ENCODE results near the gene EDEM1.

EDEM1 gene

DNA sequence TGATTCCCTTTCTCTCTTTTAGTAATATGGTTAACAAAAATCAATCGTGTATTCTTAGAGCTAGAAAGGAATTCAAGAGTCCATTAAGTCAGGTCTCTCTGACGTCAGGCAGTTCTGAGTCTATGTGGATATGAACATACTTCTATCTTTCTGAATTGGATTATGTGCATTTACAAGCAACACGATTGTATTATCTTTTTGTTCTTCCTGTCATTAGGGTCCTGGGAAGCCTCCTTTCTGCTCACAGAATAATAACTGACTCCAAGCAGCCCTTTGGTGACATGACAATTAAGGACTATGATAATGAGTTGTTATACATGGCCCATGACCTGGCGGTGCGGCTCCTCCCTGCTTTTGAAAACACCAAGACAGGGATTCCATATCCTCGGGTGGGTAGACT, 14.0 kb downstream of the EDEM1 start:
- DNase-seq = no peak

DNA sequence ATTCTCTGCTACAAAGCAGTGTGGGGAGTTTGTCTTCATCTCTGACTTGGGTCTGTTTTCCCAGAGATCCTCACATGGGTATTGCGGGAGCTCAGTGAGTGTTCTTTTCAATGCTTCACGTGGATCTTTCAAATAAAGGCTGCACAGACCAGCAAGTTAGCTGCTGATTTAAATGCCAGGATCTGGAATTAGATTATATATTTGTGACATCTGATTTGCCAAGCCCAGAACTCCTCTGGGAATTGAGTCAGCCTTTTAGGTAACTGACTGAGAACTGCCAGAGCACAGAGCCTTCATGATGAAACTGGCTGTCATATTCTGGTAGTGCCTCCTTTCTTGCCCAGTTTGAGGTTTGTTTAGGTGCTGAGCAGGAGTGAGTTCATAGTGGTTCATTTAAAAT, 14.7 kb downstream of the EDEM1 start:
- no peak for DNase-seq

DNA sequence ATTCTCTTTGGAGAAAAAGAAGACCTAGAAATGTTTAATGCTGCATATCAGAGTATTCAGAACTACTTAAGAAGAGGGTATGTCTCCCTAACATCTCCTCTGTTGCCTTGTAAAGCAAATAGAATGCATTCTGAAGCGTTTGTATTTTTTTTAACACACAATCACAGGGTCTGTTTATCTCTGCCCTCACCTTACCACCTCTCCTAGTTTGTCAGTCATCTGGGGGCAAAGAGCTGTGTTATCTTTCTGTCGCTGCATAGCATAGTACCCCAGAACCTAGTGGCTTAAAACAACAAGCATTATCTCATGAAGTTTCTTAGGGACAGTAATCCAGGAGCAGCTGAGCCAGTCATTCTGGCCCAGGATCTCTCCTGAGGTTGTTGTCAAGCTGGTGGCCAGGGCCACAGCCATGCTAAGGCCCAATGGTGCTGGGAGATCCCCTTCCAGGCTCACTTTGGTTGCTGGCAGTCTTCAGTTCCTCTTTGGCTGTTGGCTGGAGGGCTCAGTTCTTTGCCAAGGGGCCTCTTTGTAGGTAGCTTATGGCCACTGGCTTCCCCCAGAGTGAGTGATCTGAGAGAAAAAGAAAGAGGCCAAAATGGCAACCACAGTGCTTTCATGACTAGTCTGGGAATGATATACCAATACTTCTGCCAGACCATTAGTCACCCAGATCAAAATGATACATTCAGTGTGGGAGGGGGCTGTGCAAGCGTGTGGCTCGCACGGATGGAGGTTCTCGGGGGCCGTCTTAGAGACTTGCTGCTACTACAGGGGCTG, 17.8 kb downstream of the EDEM1 start:
- DNase-seq = no peak

DNA sequence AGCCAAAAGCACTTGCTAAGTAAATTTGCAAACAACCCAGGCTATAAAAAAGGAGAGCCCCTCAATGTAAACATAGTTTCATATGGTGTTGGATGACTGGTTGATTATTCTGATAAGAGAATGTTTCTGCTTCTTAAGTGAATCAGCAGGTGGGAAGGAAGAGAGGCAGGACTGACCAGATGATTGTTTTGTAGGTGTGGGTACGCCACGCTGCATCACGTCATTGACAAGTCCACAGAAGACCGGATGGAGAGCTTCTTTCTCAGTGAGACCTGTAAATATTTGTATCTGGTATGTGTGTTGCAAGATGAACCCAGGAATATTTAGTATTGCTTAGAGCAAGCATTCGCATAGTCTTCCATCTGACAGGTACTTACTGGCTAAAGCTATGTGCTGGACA, 23.4 kb downstream of the EDEM1 start:
- DNase-seq = no peak

DNA sequence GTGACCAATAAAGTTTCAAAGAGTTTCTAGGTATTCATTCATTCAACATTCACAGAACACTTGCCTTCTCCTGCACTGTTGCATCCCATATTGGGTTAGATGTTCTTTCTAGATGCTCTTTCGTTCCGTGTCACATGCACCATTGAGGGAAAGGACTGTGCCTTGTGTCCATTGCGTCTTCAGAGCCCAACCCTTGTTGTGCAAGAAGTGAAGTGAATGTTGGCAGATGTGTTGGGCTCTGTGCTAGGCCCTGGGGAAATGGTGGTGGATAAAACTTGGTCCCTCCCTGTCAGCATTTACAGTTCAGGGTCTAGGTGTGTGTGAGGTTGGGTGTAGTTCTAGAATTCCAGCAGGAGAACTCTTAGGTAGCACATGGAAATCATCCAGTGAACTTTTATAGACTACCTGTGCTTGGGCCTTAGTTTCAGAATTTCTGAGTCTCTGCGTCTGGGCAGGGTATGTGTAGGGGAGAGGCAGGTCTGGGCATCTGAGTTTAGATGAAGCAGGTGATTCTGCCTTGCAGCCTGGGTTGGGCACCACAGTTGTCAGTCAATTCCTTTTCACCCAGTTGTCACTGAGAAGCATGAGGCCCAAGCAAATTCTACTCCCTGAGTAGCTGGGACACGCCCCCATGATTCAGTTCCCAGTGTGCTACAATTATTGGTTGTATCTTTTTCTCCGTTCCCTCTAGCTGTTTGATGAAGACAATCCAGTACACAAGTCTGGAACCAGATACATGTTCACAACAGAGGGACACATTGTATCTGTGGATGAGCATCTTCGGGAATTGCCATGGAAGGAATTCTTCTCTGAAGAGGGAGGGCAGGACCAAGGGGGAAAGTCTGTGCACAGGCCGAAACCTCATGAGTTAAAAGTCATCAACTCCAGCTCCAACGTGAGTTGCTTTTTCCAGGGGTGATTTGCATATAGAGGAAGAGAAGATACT, 25.4 kb downstream of the EDEM1 start:
- no peak for DNase-seq

DNA sequence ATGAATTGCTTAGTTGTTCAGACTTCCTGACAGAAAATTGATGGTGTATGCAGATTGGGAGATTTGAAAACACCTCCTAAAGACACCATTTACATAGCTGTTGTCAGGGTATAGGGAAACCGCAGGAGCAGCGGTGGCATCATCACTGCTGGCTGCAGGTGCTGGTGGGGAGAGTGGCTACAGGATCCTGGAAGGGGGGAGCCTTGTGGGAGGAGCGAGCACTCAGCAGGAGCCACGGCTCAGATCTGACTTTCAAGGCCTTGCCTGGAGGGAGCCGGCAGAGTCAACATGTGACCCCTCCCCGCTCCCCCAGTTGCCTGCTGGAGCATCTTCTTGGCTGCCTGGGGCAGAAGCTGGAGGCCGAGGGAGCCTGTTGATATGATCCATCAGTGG, 26.1 kb downstream of the EDEM1 start:
- DNase-seq = no peak

DNA sequence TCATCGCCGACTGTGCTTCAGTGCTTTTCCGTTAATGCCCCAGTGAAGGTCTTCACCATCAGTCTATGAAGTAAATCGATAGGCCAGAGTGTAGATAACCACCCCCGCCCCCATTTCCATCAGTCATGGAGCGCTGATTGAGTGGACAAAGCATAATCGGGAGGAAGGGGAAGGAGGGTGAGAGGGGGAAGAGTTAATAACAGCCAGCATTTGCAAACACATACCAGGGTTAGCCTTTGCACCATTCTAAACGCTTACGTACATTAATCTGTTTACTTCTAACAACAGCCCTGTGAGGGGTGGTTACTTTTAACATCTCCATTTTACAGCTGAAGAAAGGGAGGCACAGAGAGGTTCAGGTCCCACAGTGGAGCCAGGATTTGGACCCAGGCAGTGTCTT, 26.8 kb downstream of the EDEM1 start:
- DNase-seq = no peak

DNA sequence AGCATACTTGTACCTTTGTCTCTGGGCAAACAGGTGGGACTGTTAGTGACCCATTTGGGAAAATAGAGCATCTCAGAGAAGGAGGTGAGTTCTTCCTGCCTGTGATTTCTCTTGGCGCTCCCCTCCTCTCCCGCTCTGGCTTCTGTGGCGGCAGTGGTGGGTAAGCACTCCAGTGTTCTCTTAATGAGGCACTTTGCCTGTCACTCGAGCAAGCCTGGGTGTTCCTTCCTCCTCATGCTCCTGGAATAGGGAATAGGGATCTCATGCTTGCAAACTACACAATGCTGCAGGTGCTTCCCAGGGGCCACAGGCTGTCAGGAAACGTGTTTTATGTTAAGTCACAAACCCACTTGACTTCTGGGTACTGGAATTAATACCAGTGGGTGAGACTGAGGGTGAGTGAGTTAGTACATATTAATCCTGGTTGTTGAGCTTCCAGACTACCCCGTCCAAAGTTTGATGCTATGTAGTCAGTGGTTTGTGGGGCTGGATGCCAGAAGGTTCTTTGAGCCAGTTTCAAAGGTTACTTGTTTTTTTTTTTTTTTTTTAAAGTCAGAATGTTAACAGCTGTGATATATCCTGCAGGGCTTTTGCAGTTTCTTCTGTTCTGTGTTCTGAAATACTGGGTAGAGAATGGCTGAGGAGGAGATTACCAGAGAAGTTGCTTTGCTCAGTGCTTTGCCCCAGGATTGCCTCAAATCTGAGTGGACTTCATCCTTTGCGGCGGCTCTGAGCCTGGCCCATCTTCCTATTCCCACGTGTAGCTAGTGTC, 30.5 kb downstream of the EDEM1 start:
- no peak for DNase-seq

DNA sequence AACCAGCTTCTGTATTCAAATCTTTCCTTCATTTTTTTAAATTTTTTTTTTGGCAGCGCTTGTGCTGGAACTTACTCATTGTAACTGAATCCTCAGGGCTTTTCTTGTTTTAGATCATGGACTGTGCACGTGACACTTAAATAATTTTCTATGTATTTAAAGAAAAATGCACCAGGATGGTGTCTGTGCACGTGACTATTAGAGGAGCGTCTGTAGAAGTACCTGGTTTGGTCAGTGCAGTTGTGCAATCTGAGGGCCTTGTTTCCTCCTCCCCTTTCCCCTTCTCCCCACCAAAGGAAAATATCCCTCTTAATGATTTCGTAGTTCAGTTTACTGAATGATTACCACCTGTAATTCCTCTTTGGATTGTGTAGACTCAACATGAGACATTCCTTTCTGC, 31.3 kb downstream of the EDEM1 start:
- no peak for DNase-seq

DNA sequence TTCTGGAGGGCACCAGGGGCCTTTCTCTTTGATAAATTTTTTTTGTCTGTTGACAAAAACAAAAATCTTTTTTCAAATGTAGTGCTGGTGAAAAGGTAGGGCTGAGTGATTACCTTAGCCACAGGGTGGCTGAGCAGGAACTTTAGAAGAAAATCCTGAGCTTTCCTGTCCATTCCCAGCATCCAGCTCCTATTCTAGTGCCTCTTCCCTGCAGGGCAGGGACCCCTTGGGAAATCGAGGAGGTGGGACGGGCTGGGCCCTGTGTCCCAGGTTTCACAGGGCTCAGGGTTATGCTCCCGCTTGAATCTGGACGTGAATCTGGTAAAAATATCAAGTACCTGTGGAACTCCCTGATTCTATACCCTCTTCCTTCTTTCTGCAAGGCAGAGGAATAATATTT, 31.7 kb downstream of the EDEM1 start:
- no peak for DNase-seq

DNA sequence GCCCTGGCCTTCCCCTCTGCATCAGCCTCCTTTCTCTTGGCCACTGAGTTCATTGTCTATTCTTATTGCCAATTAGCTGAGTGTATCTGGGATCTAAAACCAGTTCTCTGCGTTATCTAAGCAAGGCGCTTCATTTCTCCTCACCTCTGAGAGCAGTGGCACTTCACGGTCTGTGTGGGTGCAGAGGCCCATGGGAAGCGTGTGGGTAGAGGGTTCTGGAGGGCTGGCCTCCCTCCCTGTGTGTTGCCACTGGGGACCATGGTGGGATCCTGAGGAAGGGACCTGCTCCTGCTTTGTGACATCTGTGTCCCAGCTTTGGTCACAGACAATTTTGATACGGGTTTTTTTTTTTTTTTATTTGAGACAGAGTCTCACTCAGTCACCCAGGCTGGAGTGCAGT, 32.7 kb downstream of the EDEM1 start:
- DNase-seq = no peak

DNA sequence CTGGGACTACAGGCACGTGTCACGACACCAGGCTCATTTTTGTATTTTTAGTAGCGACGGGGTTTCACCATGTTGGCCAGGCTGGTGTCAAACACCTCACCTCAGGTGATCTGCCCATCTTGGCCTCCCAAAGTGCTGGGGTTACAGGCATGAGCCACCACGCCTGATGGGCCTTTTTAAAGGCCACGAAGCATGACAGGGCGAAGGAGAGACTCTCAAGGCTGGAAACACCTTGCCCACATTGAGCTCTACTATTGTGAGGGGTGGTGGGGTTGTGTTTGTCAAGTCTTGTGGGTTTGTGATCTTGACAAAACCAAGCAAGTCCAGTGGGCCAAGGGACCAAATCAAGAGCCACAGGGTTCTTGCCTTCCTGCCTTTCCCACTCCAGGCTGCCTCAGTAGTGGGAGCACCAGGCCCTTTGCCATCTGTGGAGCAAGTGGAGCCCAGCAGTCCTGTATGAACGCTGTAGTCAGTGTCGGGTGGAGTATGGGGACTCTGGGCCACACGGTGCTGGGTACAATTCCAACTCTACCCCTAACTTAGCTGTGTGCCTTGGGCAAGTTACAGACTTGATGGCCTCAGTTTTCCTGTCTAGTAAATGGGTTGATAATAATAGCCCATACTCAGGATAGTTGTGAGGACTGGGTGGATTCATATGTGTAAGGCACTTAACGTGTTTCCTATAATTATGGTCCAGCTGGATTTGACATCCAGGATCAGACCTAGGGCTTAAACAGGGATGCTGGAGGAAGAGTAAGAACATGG, 33.3 kb downstream of the EDEM1 start:
- DNase-seq = no peak

DNA sequence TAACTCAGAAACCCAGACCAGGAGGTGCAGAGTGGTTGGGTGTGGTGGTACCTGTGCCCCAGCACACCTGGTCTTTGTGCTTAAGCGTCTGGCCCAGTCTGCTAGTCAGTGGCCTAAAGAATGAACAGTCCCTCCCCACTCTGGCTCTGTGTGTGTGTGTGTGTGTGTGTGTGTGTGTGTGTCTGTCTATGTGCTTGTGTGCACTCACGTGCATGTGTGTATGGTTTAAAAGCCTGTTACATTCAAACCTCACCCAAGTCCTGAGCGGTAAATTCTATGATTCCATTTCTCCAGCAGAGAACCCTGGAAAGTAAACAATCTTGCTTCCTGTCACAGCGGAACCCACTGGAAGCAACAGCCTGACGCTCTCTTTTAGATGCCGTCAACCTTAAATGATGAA, 34.2 kb downstream of the EDEM1 start:
- no peak for DNase-seq

DNA sequence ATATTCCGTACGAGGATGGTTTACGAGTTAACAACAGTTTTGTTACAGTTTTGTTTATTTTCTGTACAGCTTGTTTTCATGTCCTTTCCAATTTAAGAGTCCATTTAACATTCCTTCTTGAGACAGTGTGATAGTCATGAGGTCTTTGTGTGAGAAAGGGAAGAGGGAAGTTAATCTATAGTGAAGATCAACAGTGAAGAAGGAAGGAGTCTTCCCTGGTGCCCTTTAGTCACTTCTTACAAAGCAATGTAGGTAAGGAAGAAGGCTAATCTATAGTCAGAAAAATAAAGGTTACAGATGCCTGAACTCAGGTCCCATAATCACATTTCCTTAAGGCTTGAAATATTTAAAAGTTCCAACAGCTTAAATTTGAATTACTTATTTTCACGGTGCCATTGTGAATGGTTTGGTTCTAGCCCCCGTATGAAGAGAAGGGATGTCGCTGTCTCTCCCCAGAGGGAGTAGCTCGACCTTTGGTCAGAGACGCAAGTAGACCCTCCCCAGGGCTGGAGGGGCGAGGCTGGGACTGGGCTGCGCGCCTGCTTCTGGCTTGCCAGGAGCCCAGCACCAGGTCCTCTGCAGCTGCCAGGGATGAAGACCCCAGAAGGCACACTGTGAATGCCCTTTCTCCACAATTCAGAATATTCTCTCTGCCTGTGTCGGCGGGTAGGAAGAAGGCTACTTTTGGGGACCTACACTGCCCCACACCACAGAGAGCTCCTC, 34.9 kb downstream of the EDEM1 start:
- DNase-seq = no peak

DNA sequence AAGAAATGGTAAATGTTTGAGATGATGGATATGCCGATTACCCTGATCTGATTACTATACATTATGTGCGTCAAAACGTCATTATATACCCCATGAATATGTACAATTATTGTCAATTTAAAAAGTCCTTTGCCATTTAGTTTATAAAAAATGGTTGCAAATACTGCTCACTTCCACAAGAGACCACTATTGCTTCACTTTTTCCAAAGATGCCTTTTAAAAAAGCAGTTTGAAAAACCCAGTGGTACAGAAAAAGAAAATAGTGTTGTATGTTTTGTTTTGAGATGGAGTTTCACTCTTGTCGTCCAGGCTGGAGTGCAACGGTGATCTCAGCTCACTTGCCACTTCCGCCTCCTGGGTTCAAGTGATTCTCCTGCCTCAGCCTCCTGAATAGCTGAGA, 39.3 kb downstream of the EDEM1 start:
- DNase-seq = no peak

DNA sequence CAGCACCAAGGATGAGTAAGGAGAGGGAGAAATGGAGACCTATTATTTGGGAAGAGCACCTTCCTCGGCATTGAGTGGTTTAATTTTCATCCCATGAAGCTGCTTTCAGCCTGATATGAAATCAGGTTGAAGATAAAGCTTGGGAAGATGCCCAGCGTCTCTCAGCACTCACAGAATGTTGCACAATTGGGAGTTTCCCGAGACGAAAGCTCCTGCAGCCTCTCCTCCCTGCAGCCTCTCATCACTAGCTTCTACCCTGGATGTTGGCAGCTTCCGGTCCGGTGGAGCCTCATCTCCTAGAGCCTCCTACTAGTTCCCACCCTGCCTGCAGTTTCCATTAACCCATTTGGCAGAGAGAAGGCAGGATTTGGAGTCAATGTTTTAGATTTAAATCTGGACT, 40.3 kb downstream of the EDEM1 start:
- DNase-seq = no peak

DNA sequence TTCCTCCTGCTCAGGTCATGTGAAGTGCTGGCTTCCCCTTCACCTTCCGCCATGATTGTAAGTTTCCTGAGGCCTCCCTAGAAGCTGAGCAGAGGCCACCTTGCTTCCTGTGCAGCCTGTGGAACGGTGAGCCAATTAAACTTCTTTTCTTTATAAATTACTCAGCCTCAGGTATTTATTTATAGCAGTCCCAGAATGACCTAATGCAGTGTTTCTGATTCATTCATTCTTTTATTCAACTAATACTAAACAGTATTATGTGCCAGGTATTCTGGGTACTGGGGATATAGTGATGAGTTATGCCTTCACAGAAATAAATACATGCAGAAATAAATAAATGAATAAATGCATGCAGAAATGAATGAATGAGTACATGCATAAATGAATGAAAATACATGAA, 41.9 kb downstream of the EDEM1 start:
- no peak for DNase-seq

DNA sequence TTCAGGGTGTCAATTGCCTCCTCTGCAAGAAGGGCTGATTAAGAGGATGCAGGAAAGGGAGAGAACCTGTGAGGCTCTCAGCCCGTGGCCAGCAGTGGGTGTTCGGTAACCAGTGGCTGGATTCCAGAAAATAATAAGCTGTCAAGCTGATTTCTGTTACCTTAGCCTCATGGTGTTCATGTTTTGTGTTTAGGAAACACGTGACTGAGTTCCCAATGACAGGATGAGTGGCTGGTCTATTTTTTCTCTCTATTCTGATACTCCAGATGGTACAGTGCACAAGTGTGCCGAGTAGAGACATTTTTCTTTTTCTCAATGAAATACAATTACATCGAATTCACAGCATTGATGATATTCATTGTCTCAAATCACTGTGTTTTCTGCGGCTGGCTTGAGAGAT, 43.6 kb downstream of the EDEM1 start:
- no peak for DNase-seq

DNA sequence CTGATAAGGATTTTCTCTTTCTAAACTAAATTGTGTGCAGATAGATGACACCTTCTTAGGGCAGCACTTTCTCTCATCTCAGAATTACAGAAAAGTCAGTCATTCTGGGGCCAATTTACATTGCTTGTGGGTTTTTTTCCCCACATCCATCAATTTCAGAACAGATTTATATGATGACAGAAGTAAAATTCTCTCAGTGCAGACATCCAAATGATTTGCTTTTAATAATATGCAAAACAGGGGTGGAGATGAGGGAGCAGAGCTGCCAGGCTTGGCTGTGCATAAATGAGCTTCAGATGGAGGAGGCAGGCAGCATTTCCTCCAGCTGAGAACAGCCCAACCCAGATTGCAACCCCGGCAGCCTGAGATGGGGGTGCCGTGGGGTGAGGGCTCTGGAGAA, 44.0 kb downstream of the EDEM1 start:
- no peak for DNase-seq

DNA sequence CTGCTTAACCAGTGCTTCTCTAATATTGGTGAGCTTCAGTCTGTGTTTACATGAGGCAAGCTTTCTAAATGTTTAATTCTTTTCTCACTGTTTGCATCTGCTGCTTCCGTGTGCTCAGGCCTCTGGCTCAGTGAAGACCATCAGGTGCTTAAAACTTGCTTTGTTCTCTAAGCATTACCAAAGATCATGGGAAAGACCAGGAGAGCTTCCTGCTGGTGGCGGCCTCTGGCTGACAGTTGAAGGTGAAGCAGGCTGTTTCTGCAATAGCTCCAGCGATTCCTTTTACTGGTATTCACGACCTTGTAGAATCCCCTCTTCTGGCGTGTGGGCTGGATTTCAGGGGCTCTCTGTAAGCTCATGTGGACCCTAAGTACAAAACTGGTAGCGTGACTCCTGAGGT, 45.1 kb downstream of the EDEM1 start:
- no peak for DNase-seq

DNA sequence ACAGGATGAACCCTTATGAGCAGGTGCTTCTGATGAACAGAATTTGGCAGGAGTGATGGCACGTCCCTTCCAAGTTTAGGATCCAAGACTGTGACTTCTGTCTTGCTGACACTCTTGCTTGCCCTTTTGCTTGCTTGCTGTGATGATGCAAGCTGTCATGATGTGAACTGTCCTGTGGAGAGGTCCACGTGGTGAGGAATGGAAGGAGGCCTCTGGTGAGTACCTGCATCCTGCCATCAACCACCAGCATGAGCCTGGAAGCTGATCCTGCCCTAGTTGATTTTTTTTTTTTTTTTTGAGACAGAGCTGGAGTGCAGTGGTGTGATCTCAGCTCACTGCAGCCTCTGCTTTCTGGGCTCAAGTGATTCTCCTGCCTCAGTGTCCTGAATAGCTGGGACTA, 45.5 kb downstream of the EDEM1 start:
- no peak for DNase-seq

DNA sequence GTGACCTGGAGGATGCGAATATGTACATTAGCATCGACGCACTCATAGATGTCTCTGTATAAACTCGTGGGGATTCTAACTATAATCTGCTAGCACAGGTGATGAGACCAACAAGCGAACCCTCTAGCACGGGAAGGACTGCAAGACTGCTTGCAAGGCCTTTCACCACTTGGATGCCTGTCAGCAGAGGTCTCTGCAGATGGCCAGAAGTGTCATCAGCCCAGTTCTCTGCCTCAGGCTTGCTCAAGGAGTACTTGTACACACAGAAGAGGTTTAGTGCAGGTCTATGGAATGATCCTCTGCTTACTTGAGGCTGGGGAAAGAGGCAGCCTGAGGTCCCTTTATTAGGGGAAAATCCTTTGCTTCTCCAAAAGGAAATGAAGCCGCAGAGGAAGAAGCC, 48.1 kb downstream of the EDEM1 start:
- no peak for DNase-seq

Measured in NCI-H1694 (cell line).